GM18858 (cell line): ENCODE results near the gene ZNF507.
A peak's percentile ranks its signal among the peaks of the same experiment; 100 is the strongest.
"Not testable (repeated sequence)": the region's sequence is repeated elsewhere in the genome, so short reads cannot be mapped to it uniquely, and the experiment has no call there.

Experiments used
- ATAC-seq: cut with Tn5 transposase; IDR thresholded peaks from one replicate; pipeline ENCODE4 v1.9.1; 2021; ENCODE audit not compliant: unreplicated experiment

ZNF507 gene

DNA sequence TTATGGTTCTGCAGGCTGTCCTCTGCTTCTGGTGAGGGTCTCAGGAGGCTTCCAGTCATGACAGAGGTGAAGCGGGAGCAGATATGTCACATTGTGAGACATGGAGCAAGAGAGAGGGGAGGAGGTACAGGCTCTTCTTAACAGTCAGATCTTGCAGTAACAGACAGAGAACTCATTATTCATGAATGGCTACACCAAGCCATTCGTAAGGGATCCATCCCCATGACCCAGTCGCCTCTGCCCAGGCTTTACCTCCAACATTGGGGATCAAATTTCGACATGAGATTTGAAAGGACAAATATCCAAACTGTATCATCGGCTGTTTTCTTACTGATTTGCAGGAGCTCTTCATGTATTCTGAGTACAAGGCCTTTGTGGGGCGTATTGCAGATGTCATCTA is 21.7 kb downstream of the ZNF507 start:
- ATAC-seq: no peak

DNA sequence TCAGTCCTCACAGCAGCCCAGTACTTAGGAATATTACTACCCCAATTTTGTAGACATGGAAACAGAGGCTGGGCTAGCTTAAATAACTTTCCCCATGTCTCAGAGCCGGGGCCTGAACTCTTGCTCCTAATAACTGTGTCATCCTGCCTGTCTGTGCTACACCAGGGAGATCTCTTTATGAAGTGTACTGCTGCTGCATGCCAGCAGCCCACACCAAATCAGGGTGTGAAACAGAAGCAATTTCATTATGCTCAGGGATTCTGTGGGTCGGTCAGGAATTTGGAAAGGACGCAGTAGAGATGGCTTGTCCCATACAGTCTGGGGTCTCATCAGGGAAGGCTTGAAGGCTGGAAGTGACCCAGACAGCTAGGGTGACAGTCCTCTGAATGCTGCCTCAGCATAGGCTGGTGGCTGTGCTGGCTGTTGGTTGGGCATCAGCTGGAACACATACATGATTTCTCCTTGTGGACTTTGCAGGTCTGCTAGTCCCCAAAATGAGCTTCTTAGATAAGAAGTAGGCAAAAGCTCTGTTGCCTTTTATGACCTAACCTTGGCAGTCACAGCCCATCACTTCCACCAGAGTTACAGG is 22.6 kb downstream of the ZNF507 start:
- no peak for ATAC-seq

DNA sequence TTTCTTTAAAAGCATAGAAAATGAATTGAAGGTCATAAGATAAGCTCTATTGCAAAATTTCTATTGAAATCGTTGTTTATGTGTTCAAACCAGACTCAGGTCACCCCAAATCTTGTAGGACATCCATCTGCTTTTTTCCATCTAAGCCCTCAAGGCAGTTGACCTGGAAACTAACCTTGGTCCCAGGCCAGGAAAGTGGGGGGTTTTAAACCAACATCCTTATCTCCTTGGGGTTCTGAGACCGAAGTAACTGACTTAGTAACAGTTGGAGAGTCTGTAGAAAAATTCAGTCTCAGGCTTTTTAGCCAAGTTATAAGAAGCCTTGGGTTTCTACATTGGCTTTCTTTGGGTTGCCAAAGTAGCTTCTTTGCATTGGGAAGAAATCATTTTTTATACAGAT is 23.4 kb downstream of the ZNF507 start:
- no peak for ATAC-seq

DNA sequence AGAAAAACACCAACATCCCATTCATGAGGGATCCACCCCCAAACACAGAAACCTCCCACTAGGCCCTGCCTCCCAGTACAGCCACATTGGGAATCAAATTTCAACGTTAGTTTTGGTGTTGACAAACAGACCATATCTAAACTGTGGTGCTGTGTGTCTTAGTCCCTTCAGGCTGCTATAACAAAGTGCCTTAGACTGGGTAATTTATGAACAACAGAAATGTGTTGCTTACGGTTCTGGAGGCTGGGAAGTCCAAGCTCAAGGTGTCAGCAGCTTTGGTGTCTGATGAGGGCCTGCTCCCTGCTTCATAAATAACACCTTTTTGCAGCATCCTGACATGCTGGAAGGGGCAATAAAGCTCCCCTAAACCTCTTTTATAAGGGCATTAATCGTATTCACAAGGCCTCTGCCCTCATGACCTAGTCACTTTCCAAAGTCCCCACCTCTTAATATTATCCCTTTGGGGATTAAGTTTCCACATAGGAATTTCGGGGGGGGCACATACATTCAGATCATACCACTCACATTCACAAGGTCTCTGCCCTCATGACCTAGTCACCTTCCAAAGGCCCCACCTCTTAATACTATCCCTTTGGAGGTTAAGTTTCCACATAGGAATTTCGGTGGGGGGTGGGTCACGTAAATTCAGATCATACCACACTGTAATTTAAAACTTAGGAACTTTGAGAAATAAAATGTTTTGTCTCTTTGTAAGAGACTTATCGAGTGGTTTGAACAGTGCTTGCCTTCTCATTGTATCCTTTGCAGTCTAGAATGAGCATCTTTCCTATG is 27.5 kb downstream of the ZNF507 start:
- no peak for ATAC-seq

DNA sequence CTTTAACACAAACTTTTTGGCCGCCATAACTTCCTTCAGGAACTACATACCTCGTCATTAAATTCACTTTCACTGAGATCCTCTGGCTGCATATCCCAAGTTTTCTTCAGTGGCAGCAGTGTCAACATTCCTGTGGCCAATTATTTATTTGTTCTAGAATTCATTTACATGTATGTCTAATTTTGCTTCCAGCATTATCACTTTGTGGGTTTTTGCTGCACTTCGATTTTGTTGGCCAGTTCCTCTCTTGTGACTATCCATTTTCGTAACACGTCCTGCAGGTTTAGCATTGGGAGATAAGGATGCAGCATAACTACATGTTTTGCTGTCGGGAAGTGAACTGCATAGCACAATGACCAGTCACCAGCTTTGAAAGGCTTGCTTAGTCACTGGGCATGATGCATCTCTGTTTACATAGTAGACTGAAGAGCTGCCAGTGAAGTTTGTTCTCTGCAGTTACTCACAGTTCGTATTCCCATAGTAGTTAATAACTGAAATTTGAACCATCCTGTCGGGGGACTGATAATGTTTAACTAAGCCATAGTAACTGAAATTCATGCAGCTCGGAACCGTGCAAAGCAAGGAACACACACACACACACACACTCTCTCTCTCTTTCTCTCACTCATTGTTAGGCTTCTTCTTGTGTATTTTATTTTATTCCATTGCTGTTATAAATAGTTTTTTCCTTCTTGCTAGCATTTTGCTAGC is 28.3 kb downstream of the ZNF507 start:
- ATAC-seq: no peak

DNA sequence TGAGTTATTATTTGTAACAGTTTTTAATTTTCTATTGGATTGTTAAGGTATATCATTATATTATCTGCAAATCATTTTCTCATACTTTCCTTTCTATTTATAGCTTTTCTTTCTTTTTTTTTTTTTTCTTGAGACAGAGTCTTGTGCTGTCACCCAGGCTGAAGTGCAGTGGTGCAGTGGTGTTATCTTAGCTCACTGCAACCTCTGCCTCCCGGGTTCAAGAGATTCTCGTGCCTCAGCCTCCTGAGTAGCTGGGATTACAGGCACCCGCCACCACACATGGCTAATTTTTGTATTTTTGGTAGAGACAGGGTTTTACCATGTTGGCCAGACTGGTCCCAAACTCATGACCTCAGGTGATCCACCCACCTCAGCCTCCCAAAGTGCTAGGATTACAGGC is 29.0 kb downstream of the ZNF507 start:
- not testable (repeated sequence) for ATAC-seq

DNA sequence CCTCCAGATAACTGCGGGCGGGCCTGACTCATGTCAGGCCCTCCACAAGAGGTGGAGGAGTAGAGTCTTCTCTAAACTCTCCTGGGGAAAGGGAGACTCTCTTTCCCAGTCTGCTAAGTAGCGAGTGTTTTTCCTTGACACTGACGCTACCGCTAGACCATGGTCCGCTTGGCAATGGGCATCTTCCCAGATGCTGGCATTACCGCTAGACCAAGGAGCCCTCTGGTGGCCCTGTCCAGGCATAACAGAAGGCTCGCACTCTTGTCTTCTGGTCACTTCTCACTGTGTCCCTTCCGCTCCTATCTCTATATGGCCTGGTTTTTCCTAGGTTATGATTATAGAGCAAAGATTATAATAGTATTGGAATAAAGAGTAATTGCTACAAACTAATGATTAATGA is 31.7 kb downstream of the ZNF507 start:
- not testable (repeated sequence) for ATAC-seq

DNA sequence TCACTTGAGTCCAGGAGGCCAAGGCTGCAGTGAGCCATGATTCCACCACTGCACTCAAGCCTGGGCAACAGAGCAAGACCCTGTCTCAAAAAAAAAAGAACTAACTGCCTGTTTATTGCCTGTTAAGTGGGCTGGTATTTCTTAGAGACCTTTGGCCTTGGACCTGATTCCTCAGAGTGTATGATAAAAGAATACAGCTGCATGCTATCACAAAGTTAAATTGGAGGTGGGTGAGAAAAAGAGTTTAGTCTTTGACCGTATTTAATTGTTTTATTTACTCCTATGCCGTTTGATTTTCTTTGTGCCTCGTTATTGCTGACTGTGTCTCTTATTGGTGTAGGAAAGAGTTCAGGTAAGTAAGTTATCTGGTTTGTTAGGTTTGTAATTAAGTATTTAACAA is 34.9 kb downstream of the ZNF507 start:
- no peak for ATAC-seq

DNA sequence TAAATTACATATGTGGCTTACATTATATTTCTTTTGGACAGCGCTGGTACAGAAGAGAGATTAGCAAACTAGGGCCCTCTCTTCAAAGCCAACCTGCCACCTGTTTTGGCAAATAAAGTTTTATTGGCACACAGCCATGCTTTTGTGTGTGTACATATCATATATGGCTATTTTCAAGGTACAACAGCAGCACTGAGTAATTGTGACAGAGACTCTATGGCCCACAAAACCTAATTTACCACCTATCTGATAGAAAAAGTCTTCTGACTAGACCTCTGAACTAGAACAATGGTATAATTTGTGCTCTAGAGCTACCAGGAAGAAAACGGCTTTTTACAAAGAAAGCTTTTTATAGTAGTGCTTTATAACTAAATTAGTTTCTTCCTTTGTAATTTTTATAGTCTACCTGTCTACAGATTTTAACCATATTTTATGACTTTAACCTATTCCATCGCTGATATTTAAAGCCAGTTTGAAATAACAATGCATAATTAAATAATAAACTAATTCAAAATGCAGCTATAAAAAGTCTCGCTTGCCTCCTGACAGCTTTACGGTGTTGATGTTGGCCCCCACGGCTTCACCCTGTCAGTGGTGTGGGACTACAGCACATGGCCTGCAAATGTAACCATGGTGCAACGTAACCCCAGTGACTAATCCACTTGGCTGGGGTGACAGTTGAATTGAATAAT is 42.4 kb downstream of the ZNF507 start:
- no peak for ATAC-seq

DNA sequence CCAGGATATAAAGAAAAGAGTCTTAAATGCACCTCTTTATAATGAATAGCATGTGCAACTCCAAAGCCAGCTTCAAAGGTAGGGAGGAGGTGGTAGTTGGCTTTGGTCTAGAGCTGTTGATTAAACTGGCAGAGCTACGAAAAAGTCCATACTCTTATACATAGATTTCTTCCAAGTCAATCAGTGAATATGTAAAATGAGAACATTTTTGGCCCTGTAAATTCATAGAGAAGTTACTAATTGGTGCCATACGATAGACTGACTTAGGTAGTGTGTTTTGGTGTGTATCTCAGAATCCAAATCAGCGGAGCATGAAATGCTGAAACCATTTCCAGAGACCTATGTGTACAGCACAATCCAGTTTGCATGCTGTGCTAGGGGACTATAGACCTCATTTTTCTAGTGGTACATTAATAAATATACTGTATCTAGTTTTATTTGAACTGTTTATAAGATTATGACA is 43.0 kb downstream of the ZNF507 start:
- ATAC-seq: no peak

DNA sequence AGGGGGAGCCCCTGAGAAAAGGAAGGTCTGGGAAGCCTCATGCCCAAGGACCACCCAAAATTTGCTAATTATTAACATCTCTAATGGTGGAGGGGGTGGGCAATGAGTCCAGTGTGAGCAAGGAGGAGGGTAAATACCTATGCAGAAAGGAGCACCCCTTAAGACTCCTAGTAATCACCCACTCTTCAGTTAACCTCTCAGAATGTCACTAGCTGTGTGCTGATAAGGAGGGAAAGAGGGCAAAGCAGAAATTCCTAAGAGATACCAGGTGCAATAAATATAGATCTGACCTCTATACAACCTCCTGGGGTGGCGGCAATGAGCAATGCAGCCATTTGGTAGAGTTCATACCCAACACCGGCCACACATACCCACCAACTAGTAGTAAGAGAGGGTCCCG is 47.5 kb downstream of the ZNF507 start:
- ATAC-seq: no peak

DNA sequence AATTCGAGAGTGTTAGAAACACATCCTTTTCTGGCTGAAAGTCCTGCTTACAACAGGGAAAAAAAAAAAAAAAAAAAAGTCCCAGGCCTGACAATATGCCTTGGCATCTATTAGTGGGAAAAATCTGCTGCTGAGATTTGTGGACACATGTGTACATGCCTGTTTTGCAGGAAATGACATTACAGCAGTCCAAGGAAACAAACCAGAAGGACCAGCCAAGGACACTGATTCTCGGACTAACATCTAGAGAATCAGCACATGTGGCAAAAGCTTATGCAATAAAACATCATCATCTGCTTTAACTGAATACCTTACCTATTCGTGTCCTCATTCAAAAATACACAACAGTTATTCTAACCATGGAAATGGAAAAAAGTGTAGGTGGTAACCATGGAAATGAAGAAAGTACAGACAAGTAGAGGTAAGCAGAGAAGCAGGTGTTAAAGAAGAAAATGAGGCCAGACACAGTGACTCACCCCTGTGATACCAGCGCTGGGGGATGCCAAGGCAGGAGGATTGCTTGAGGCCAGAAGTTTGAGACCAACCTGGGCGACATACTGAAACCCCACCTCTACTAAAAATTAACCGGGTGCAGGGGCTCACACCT is 50.7 kb downstream of the ZNF507 start:
- no peak for ATAC-seq

DNA sequence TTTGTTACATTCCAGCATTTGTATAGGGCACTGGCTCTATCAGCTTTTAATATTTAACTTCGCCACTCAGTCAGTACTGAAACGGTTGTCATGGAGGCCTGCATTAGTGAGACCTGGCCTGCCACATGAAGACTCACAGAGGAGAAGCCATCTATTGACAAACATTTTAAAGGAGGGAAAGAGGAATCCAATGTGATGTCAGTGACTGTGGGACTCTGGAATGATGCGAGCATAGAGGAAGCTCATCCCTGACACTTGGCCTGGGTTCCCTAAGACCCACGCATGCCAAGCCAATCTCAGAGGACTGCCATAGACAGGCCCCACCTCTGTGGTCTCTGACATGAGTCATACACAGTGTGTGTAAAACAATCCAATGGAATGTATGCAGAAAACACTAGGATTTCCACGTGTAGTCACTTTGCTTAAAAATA is 52.3 kb downstream of the ZNF507 start:
- no peak for ATAC-seq

DNA sequence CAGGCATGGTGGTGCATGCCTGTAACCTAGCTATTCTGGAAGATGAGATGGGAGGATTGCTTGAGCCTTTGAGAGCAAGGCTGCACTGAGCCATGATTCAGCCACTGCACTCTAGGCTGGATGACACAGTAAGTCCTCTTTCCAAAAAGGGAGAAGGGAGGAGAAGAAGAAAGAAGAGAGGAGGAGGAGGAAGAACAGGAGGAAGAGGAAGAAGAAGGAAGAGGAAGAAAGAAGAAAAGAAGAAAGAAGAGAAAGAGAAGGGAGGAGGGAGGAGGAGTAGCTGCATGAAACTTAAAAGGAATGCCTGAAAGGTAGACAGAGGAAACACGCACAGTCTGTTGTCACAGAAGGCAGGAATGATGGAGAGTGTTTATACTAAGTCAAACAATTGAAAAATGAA is 56.6 kb downstream of the ZNF507 start:
- no peak for ATAC-seq

DNA sequence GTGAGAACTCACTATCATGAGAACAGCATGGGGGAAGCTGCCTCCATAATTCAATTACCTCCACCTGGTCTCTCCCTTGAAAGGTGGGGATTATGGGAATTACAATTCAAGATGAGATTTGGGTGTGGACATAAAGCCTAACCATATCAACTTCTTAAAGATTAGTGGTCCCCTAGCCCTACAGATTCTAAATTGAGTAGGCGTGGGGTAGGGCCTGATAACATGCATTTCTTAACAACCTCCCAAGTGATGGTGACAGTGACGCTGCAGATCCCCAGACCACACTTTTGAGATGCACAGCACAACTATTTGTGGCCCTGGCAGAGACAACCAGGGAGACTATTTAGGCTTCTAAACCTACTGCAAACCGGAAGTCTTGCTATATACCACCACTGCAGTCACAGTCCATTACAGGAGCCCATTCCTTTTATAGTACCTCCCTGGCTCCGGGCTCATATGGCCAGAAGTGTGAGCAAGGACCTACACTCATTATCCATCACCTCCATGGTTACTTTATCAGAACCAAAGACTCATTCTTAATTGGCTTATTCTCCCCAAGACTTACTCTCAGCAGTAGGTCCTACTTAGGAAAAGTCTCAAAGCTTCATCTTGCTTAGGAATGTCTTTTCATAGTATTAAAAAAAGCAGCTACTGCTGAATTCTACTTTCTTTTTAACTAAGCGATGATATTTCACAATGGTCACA is 58.0 kb downstream of the ZNF507 start:
- no peak for ATAC-seq

DNA sequence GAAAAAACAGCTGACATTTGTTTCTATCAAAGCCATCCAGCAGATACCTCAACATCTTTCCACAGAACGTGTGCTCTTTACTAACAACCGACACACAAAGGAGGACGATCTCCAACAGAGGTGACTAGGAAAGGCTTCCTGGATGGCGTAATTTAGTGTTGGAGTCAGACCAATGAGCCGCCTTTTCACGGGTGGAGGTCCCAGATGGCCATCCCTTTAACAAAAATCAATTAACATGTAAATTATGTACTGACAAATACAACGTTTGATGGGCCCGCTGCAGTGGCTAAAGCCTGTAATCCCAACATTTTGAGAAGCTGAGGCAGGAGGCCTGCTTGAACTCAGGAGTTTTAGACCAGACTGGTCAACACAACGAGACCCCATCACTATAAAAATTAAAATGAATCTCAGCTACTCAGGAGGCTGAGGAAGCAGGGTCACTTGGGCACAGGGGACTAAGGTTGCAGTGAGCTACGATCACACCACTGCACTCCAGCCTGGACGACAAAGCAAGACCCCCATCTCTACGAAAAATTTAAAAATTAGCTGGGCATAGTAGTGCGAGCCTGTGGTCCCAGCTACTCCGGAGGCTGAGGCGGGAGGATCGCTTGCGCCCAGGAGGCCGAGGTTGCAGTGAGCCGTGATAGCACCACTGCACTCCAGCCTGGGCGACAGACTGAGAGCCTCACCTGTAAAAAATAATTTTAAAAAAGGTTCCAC is 59.0 kb downstream of the ZNF507 start:
- ATAC-seq: no peak

DNA sequence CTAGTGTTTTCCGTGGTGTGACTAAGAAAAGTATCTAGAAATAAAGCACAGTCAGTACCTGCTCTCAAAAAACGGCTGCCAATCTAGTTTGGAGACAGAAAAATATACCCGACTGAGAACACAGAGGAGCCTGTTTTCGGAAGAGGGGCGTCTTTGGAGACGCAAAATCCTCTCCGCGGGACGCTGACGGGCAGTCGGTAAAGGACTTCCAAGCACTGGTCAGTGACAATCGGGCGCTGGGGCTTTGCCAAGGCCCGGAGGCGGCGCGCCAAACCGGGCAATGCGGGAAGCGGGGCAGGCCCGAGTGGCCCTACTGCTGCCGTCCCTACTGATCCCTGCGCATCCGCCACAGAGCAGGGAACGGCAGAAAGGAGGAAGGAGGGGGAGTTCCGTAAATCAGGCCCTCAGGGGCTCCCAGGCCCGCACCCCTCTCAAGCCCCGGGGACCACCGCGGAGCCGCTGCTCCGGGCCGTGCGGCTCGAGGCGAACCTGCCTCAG is 59.6 kb downstream of the ZNF507 start:
- ATAC-seq: no peak

DNA sequence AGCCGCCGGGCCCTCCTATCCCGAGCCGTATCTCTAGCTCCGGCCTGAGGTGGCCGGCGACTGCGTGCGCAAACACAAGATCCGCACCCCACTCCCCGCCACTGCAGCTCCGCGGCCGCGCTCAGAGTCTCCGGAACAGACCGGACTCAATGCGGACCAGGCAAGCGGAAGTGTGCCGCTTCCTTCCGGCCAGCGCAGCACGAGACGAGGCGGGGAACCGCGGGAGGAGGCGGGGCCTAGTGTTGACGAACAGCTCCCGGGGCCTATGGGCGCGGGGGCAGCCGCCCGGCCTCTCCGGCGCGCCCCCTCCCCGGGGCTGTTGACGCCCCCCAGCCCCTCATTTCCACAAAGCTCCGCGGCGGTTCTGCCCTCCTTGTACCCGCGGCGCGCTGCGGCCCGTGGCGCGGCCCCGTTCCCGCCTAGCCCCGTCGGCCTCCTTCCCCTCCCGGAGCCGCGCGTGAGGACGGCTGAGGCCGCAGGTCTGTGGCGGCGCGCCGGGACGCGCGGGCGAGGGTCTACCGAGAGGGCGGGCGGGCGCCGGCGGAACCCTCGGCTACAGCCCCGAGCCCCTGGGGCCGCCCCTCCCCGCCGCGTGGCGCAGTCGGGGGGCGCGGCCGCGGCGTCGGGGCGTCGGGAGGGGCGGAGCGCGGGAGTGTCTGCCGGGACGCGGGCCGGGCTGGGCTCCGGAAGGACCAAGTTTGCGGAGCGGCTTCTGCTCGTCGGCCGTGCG is 60.2 kb downstream of the ZNF507 start, which contains the start of gene DPY19L3:
Gene DPY19L3, plus strand, starts transcription at position 340 of the 730 bp plus-strand sequence. CDS start 2,484 bp downstream, outside the sequence.
- peak; percentile 94 for ATAC-seq
